Right renal pelvis (tissue), 4 donors: ENCODE data around the gene LIMCH1. TPM values are rescaled to one million over a fixed set of nuclear protein-coding genes. Genes with fewer than 3 reads are reported as not detected.

Source experiments
- DNase-seq, 4 donors: peaks; one replicate each; pipeline ENCODE4 v3.0.0-alpha.2; 2013; ENCODE audit warnings: low read depth in 4 of 4, low spot score in 3 of 4, missing footprints in 1 of 4
- polyA plus RNA-seq, 4 donors: library from polyadenylated mRNA; unstranded; fragments of 120-200 nt; gene quantifications; one replicate each; pipeline ENCODE4 v1.2.1, GENCODE V29; 2013; ENCODE audit not compliant: insufficient read length in 4 of 4

LIMCH1 gene
- polyA plus RNA-seq, 4 donors, result 91.1 to 139 (median 114) TPM

GRCh38 chr4:41747230-41748055, 209.5 kb downstream of the LIMCH1 start:
- no peak for DNase-seq

- DNase-seq, result no peak
These were observed 210.2 kb downstream of the LIMCH1 start for GRCh38 chr4:41748074-41748570.

- no peak for DNase-seq
These were observed 210.9 kb downstream of the LIMCH1 start, which contains the start of gene PHOX2B for GRCh38 chr4:41748571-41749475. Gene PHOX2B (minus strand): TSS chr4:41748725. CDS start chr4:41748610, 115 bp downstream.

GRCh38 chr4:41749631-41750039, 211.7 kb downstream of the LIMCH1 start:
- DNase-seq, result no peak

Other genes starting within 250 kb of the LIMCH1 start
- under 1 TPM; 0.08 to 0.88 (median 0.13) TPM for gene PHOX2B, start 210.6 kb downstream of the LIMCH1 start, polyA plus RNA-seq